Smooth muscle cell (in vitro differentiated cells): ENCODE results near the gene C2CD2. TPM values are rescaled to one million over a fixed set of nuclear protein-coding genes. Genes with fewer than 3 reads are reported as not detected.

Experiments used
- DNase-seq: peaks from one replicate; lab custom pipeline; 2025; ENCODE audit not compliant: unreplicated experiment; lab: John Stamatoyannopoulos, UW
- H2AFZ ChIP-seq: fragments of 200-600 bp; sonication (generic); 2 replicates; pipeline ENCODE4 v1.6.0; 2016; ENCODE audit warnings: antibody characterized with exemption, low read depth, mild to moderate bottlenecking
- H3F3A ChIP-seq: fragments of 200-600 bp; sonication (generic); 2 replicates; pipeline ENCODE4 v1.6.0; 2017; ENCODE audit warnings: antibody characterized with exemption, low read depth
- H3K27ac ChIP-seq: fragments of 200-600 bp; sonication (generic); 2 replicates; pipeline ENCODE4 v1.5.1; 2016; ENCODE audit warnings: low read depth, mild to moderate bottlenecking
- H3K27me3 ChIP-seq: fragments of 200-600 bp; sonication (generic); 2 replicates; pipeline ENCODE4 v1.6.1; 2016; ENCODE audit warnings: low read depth, mild to moderate bottlenecking
- H3K36me3 ChIP-seq: fragments of 200-600 bp; sonication (generic); 2 replicates; pipeline ENCODE4 v1.5.1; 2016; ENCODE audit warnings: low read depth
- H3K4me1 ChIP-seq: fragments of 200-600 bp; sonication (generic); 2 replicates; pipeline ENCODE4 v1.5.1; 2016; ENCODE audit warnings: low read depth
- H3K4me2 ChIP-seq: fragments of 200-600 bp; sonication (generic); 2 replicates; pipeline ENCODE4 v1.6.0; 2016; ENCODE audit warnings: mild to moderate bottlenecking
- H3K4me3 ChIP-seq: fragments of 200-600 bp; sonication (generic); 2 replicates; pipeline ENCODE4 v1.5.1; 2016; ENCODE audit warnings: mild to moderate bottlenecking
- H3K79me2 ChIP-seq: fragments of 200-600 bp; sonication (generic); 2 replicates; pipeline ENCODE4 v1.6.0; 2016; ENCODE audit warnings: low read depth, mild to moderate bottlenecking
- H3K9ac ChIP-seq: fragments of 200-600 bp; sonication (generic); 2 replicates; pipeline ENCODE4 v1.6.0; 2016; ENCODE audit warnings: low read depth
- H3K9me3 ChIP-seq: fragments of 200-600 bp; sonication (generic); replicated peaks from 2 replicates; pipeline ENCODE4 v1.5.1; 2016; ENCODE audit warnings: low read depth
- H4K20me1 ChIP-seq: fragments of 200-600 bp; sonication (generic); 2 replicates; pipeline ENCODE4 v1.6.0; 2016; ENCODE audit warnings: low read depth
- WGBS: methylation state at CpG from one replicate; pipeline ENCODE4 v1.1.7; 2016; ENCODE audit warnings: low lambda C conversion rate; 5-methylcytosine and 5-hydroxymethylcytosine counted together
- polyA plus RNA-seq: library from polyadenylated mRNA; unstranded; fragments of >200 nt; fragmentation: Nextera tagmentation; extraction: Ambion mirVana; gene quantifications from 2 replicates; pipeline ENCODE4 v1.2.1, GENCODE V29; 2016
- total RNA-seq: library from RNA; depleted of rRNA; stranded (reverse); fragments of >200 nt; gene quantifications from 2 replicates; pipeline ENCODE4 v1.2.3, GENCODE V29; 2014
- TF ChIP-seq, protein P1 (sequence below): fragments of 200-600 bp; sonication (generic); IDR thresholded peaks from 2 replicates; pipeline ENCODE4 v1.5.1; 2017; ENCODE audit warnings: borderline replicate concordance, mild to moderate bottlenecking, antibody characterized with exemption; ENCODE audit not compliant: insufficient read depth, poor library complexity, severe bottlenecking

C2CD2 gene
- total and polyA plus RNA-seq, 2 experiments from 2014 or later: 3.4 to 6.1 TPM

GRCh38 chr21:41965045-41965444, 11.2 kb upstream of the C2CD2 start:
- H3K9me3 ChIP-seq: no peaks in the 10 kb centered on the region
- H3K79me2 ChIP-seq: no peaks in the 10 kb centered on the region
- 87% methylated on average over 5 of the region's 5 CpGs for WGBS
- H3K27ac ChIP-seq: no peak overlapping the region
- H3K36me3 ChIP-seq: no peaks in the 10 kb centered on the region
- H3K27me3 ChIP-seq: no peaks in the 10 kb centered on the region
- H3K9ac ChIP-seq: no peak overlapping the region
- TF ChIP-seq, protein P1, sequence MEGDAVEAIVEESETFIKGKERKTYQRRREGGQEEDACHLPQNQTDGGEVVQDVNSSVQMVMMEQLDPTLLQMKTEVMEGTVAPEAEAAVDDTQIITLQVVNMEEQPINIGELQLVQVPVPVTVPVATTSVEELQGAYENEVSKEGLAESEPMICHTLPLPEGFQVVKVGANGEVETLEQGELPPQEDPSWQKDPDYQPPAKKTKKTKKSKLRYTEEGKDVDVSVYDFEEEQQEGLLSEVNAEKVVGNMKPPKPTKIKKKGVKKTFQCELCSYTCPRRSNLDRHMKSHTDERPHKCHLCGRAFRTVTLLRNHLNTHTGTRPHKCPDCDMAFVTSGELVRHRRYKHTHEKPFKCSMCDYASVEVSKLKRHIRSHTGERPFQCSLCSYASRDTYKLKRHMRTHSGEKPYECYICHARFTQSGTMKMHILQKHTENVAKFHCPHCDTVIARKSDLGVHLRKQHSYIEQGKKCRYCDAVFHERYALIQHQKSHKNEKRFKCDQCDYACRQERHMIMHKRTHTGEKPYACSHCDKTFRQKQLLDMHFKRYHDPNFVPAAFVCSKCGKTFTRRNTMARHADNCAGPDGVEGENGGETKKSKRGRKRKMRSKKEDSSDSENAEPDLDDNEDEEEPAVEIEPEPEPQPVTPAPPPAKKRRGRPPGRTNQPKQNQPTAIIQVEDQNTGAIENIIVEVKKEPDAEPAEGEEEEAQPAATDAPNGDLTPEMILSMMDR: no peak
- H3K4me2 ChIP-seq: no peak overlapping the region
- no peak overlapping the region for H2AFZ ChIP-seq
- no peak overlapping the region for H3K4me3 ChIP-seq
- DNase-seq: no peak
- H4K20me1 ChIP-seq: no peaks in the 10 kb centered on the region
- peaks cover 5% of the 10 kb centered on the region for H3K4me1 ChIP-seq
- no peaks in the 10 kb centered on the region for H3F3A ChIP-seq

- 87% methylated on average over 8 of the region's 8 CpGs for WGBS
- Histone ChIP-seq H2AFZ (no peak overlapping the region), H3K4me2 (no peak overlapping the region), H3K9me3 (no peaks in the 10 kb centered on the region), H3K27me3 (no peaks in the 10 kb centered on the region), H3K4me3 (no peak overlapping the region), H3K36me3 (no peaks in the 10 kb centered on the region), H3K79me2 (no peaks in the 10 kb centered on the region), H4K20me1 (no peaks in the 10 kb centered on the region), H3K27ac (no peak overlapping the region), H3F3A (no peaks in the 10 kb centered on the region), H3K4me1 (peaks cover 5% of the 10 kb centered on the region), H3K9ac (no peak overlapping the region)
- TF ChIP-seq, protein P1: no peak
- DNase-seq: no peak
These were observed 10.4 kb upstream of the C2CD2 start for GRCh38 chr21:41964171-41964570.

DNA sequence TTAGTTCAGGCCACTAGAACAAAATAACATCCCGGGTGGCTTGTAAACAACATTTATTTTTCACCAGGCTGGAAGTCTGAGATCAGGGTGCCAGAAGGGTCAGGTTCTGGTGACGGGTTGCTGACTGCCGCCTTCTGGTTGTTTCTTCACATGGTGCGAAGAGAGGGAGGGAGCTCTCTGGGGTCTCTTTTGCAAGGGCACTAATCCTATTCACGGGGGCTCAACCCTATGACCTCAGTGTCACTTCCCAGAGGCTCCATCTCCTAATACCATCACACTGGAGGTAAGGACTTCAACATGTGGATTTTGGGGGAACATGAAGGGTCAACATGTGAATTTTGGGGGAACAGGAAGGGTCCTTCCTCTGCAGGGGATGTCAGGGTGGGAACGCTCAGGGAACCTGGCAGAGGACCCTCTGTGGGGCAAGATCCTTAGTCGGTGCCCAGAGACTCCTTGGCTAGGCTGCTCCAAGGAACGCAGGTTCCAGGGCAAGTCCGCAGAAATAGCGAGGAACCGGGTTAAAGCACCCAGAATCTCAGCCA, 8.7 kb upstream of the C2CD2 start:
- Histone ChIP-seq H3F3A (peaks cover under 1% of the 10 kb centered on the region), H4K20me1 (no peaks in the 10 kb centered on the region), H3K27ac (no peak overlapping the region), H3K36me3 (no peaks in the 10 kb centered on the region), H3K79me2 (no peaks in the 10 kb centered on the region), H3K4me2 (no peak overlapping the region), H3K9ac (no peak overlapping the region), H2AFZ (no peak overlapping the region), H3K27me3 (no peaks in the 10 kb centered on the region), H3K4me1 (peaks cover 5% of the 10 kb centered on the region), H3K9me3 (no peaks in the 10 kb centered on the region), H3K4me3 (no peak overlapping the region)
- no peak for DNase-seq
- 90% methylated on average over 11 of the region's 11 CpGs for WGBS
- TF ChIP-seq, protein P1: no peak

GRCh38 chr21:41961753-41962152, 7.9 kb upstream of the C2CD2 start:
- WGBS: 88% methylated on average over 8 of the region's 8 CpGs
- H3K4me2 ChIP-seq: no peak overlapping the region

More at GRCh38 chr21:41961753-41962152, 7.9 kb upstream of the C2CD2 start:
- TF ChIP-seq, protein P1: no peak
- Histone ChIP-seq H3F3A (peaks cover 8% of the 10 kb centered on the region), H3K4me3 (no peak overlapping the region), H3K9me3 (no peaks in the 10 kb centered on the region), H2AFZ (no peak overlapping the region), H3K27ac (no peak overlapping the region), H3K27me3 (no peaks in the 10 kb centered on the region), H3K4me1 (peaks cover 5% of the 10 kb centered on the region), H3K79me2 (no peaks in the 10 kb centered on the region), H4K20me1 (no peaks in the 10 kb centered on the region), H3K9ac (no peak overlapping the region), H3K36me3 (no peaks in the 10 kb centered on the region)
- no peak for DNase-seq
